HEK293T (cell line): ENCODE data around the gene LRRTM4.

Experiments used
- CTCF ChIA-PET: fragments of 350-600 bp; formaldehyde crosslinking; extraction: SDS; loops from one replicate; lab custom pipeline; 2021; ENCODE audit warnings: antibody characterized with exemption, inconsistent platforms; lab: Yijun Ruan, JAX
- POLR2A ChIA-PET: fragments of 350-600 bp; formaldehyde crosslinking; extraction: SDS; loops from one replicate; lab custom pipeline; 2020; ENCODE audit warnings: antibody characterized with exemption, inconsistent platforms; lab: Yijun Ruan, JAX
- DNase-seq: peaks from one replicate; pipeline ENCODE4 v3.0.0; 2012; ENCODE audit warnings: mixed read lengths; ENCODE audit errors: extremely low spot score
- ARNT ChIP-seq: fragments of 450-650 bp; IDR thresholded peaks from 2 replicates; pipeline ENCODE4 v1.6.1; 2017; ENCODE audit warnings: mild to moderate bottlenecking
- BHLHE40 ChIP-seq: fragments of 450-650 bp; IDR thresholded peaks from 2 replicates; pipeline ENCODE4 v1.6.1; 2016; ENCODE audit warnings: mild to moderate bottlenecking, moderate library complexity, borderline replicate concordance
- CTBP1 ChIP-seq: fragments of 450-650 bp; IDR thresholded peaks from 2 replicates; pipeline ENCODE4 v1.6.1; 2016; ENCODE audit warnings: borderline replicate concordance
- ELF4 ChIP-seq: fragments of 450-650 bp; IDR thresholded peaks from 2 replicates; pipeline ENCODE4 v1.6.1; 2017; ENCODE audit warnings: antibody characterized with exemption
- FOXA1 ChIP-seq: fragments of 450-650 bp; IDR thresholded peaks from 2 replicates; pipeline ENCODE4 v1.6.1; 2016; ENCODE audit warnings: mild to moderate bottlenecking
- FOXK2 ChIP-seq: fragments of 450-650 bp; IDR thresholded peaks from 2 replicates; pipeline ENCODE4 v1.6.1; 2016; ENCODE audit warnings: mild to moderate bottlenecking
- FOXM1 ChIP-seq: fragments of 450-650 bp; IDR thresholded peaks from 2 replicates; pipeline ENCODE4 v1.6.1; 2017; ENCODE audit warnings: mild to moderate bottlenecking, borderline replicate concordance
- HDGF ChIP-seq: fragments of 450-650 bp; IDR thresholded peaks from 2 replicates; pipeline ENCODE4 v1.6.1; 2017; ENCODE audit warnings: antibody characterized with exemption, borderline replicate concordance
- L3MBTL2 ChIP-seq: fragments of 450-650 bp; conservative IDR thresholded peaks from 2 replicates; pipeline ENCODE4 v1.6.1; 2016; ENCODE audit warnings: mild to moderate bottlenecking
- LEF1 ChIP-seq: fragments of 450-650 bp; IDR thresholded peaks from 2 replicates; pipeline ENCODE4 v1.6.1; 2017; ENCODE audit warnings: mild to moderate bottlenecking, borderline replicate concordance
- NFRKB ChIP-seq: fragments of 450-650 bp; IDR thresholded peaks from 2 replicates; pipeline ENCODE4 v1.6.1; 2016; ENCODE audit warnings: mild to moderate bottlenecking, moderate library complexity
- PKNOX1 ChIP-seq: fragments of 450-650 bp; IDR thresholded peaks from 2 replicates; pipeline ENCODE4 v1.6.1; 2016
- SP1 ChIP-seq: fragments of 450-650 bp; IDR thresholded peaks from 2 replicates; pipeline ENCODE4 v1.6.1; 2017
- SUZ12 ChIP-seq: fragments of 450-650 bp; IDR thresholded peaks from 2 replicates; pipeline ENCODE4 v1.6.1; 2016; ENCODE audit warnings: mild to moderate bottlenecking
- TARDBP ChIP-seq: fragments of 450-650 bp; IDR thresholded peaks from 2 replicates; pipeline ENCODE4 v1.6.1; 2016
- ZNF384 ChIP-seq: fragments of 450-650 bp; IDR thresholded peaks from 2 replicates; pipeline ENCODE4 v1.6.1; 2016

The LRRTM4 gene

GRCh38 chr2:77021161-77021560 lies 501.0 kb downstream of the LRRTM4 start:
- no peak for DNase-seq
- no peak for TF ChIP-seq ELF4
- no peak for TF ChIP-seq HDGF
- no peak for TF ChIP-seq FOXM1
- no peak for TF ChIP-seq L3MBTL2
- no peak for TF ChIP-seq ZNF384
- no peak for TF ChIP-seq TARDBP
- TF ChIP-seq CTBP1, result no peak
- TF ChIP-seq SUZ12, result no peak
- no peak for TF ChIP-seq FOXA1
- ChIA-PET POLR2A (no interaction called here), CTCF (no interaction called here)

DNA sequence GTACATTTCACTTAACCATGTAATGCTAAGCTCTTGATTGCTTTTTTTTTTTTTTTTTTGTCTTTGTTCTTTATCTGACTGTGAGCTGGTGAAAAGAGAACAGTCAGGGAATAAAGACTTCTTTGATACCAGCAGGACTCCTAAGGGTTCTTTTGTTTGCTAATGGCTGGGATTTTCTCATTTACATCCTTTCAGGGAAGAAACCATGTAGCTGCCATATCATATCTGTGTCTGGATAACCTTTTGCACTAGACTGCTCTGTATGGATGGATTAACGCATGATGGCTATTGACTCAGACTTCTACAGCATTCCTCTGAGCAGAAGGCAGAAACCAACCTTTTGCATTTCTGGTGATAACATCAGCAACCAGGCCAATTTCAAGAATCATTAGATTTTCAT lies 504.0 kb downstream of the LRRTM4 start:
- ChIA-PET CTCF (no interaction called here), POLR2A (no interaction called here)
- TF ChIP-seq TARDBP, result no peak
- TF ChIP-seq FOXM1, result no peak
- no peak for TF ChIP-seq NFRKB
- TF ChIP-seq ARNT, result no peak
- TF ChIP-seq ZNF384, result no peak
- no peak for TF ChIP-seq BHLHE40
- no peak for TF ChIP-seq CTBP1
- no peak for TF ChIP-seq HDGF
- no peak for TF ChIP-seq L3MBTL2
- no peak for TF ChIP-seq SUZ12
- no peak for TF ChIP-seq PKNOX1
- no peak for DNase-seq

- DNase-seq, result no peak
- ChIA-PET CTCF (no interaction called here), POLR2A (no interaction called here)
- TF ChIP-seq FOXA1 (no peak), LEF1 (no peak), FOXK2 (no peak), ELF4 (no peak), ARNT (no peak), CTBP1 (no peak), ZNF384 (no peak), L3MBTL2 (no peak), HDGF (no peak), SUZ12 (no peak)
Measured at GRCh38 chr2:77017355-77017745, 504.8 kb downstream of the LRRTM4 start.

GRCh38 chr2:77016443-77017354 lies 505.5 kb downstream of the LRRTM4 start:
- ChIA-PET CTCF (no interaction called here), POLR2A (no interaction called here)

GRCh38 chr2:77013953-77014352 lies 508.2 kb downstream of the LRRTM4 start:
- TF ChIP-seq FOXM1, result no peak
- no peak for TF ChIP-seq NFRKB
- DNase-seq, result no peak
- ChIA-PET CTCF (no interaction called here), POLR2A (no interaction called here)

More at GRCh38 chr2:77016443-77017354, 505.5 kb downstream of the LRRTM4 start:
- no peak for TF ChIP-seq ELF4
- TF ChIP-seq L3MBTL2, result no peak
- no peak for TF ChIP-seq ARNT
- no peak for TF ChIP-seq TARDBP
- no peak for DNase-seq

- TF ChIP-seq L3MBTL2 (no peak), ELF4 (no peak), PKNOX1 (no peak), ZNF384 (no peak), NFRKB (no peak), LEF1 (no peak), FOXA1 (no peak), TARDBP (no peak), SP1 (no peak), FOXK2 (no peak), CTBP1 (no peak), FOXM1 (no peak), HDGF (no peak), BHLHE40 (no peak)
- CTCF ChIA-PET, result no interaction called here
- DNase-seq, result no peak
- POLR2A ChIA-PET, result no interaction called here
Measured at GRCh38 chr2:77013457-77013856, 508.7 kb downstream of the LRRTM4 start.

DNA sequence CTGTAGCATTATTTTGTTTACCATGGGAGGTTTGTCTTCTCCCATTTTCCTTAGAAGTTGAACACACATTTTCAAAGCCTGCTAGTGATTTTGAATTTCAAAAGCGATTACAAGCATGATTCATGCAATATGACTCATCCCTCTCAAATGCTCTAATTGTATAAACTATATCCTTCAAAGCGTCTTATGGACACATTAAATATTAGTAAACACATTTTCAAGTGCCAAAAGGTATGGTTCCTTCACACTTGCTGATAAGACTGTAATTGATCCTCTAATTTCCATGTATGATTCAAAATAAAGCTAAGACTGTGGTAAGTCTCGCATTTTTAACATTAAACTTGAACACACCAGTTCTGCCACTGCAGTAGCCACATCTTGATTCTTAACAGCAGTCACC lies 512.9 kb downstream of the LRRTM4 start:
- POLR2A ChIA-PET, result no interaction called here
- CTCF ChIA-PET, result no interaction called here
- TF ChIP-seq FOXM1 (no peak), FOXK2 (no peak), FOXA1 (no peak)
- no peak for DNase-seq
